DND-41 (cell line): ENCODE data around the gene S100PBP.

Experiments
- ATAC-seq: fragments of 200-7000 bp; cut with Tn5 transposase; 3 replicates; pipeline ENCODE4 v1.9.1; 2021; ENCODE audit warnings: low read depth; ENCODE audit not compliant: insufficient read depth
- DNase-seq: peaks from one replicate; pipeline ENCODE4 v3.0.0-alpha.2; 2020
- H2AFZ ChIP-seq: 2 replicates; pipeline ENCODE4 v1.6.0; 2012; ENCODE audit warnings: low read depth, low read length
- H3K27ac ChIP-seq: 2 replicates; pipeline ENCODE4 v1.5.1; 2012; ENCODE audit warnings: low read length, inconsistent platforms
- H3K27me3 ChIP-seq: fragments of 200-600 bp; sonication (generic); 2 replicates; pipeline ENCODE4 v1.6.0; 2012; ENCODE audit warnings: low read length, mild to moderate bottlenecking, inconsistent platforms; ENCODE audit not compliant: insufficient read depth, poor library complexity
- H3K36me3 ChIP-seq: 2 replicates; pipeline ENCODE4 v1.5.1; 2012; ENCODE audit warnings: low read length, inconsistent platforms; ENCODE audit not compliant: insufficient read depth
- H3K4me1 ChIP-seq: 2 replicates; pipeline ENCODE4 v1.5.1; 2012; ENCODE audit warnings: mild to moderate bottlenecking, low read length; ENCODE audit not compliant: insufficient read depth
- H3K4me2 ChIP-seq: 2 replicates; pipeline ENCODE4 v1.6.0; 2012; ENCODE audit warnings: mild to moderate bottlenecking, moderate library complexity, low read length, inconsistent platforms; ENCODE audit not compliant: insufficient read depth
- H3K4me3 ChIP-seq, 2 experiments: fragments of 200-600 bp in 1 of 2; shearing (Covaris generic) in 1 of 2; 2 replicates each; pipeline ENCODE4 v1.5.1; 2012 to 2016; ENCODE audit warnings: inconsistent platforms in 2 of 2, low read length in 2 of 2, mild to moderate bottlenecking in 2 of 2, low read depth in 1 of 2, moderate library complexity in 1 of 2
- H3K79me2 ChIP-seq: 2 replicates; pipeline ENCODE4 v1.6.0; 2012; ENCODE audit warnings: low read length, inconsistent platforms; ENCODE audit not compliant: insufficient read depth
- H3K9ac ChIP-seq: 2 replicates; pipeline ENCODE4 v1.6.0; 2012; ENCODE audit warnings: low read depth, mild to moderate bottlenecking, inconsistent platforms, low read length, moderate library complexity
- H3K9me3 ChIP-seq: 2 replicates; pipeline ENCODE4 v1.5.1; 2012; ENCODE audit warnings: low read length, moderate library complexity, mild to moderate bottlenecking, inconsistent platforms; ENCODE audit not compliant: insufficient read depth, severe bottlenecking
- H4K20me1 ChIP-seq: 2 replicates; pipeline ENCODE4 v1.6.0; 2012; ENCODE audit warnings: low read length; ENCODE audit not compliant: insufficient read depth
- CTCF ChIP-seq: IDR thresholded peaks from 2 replicates; pipeline ENCODE4 v1.5.1; 2012; ENCODE audit warnings: borderline replicate concordance, low read length, moderate library complexity, mild to moderate bottlenecking; ENCODE audit not compliant: poor library complexity, severe bottlenecking; ENCODE audit errors: extremely low read depth
- EZH2 ChIP-seq: IDR thresholded peaks from 3 replicates; pipeline ENCODE4 v1.6.1; 2012; ENCODE audit warnings: borderline replicate concordance, low read depth, mild to moderate bottlenecking, moderate library complexity, low read length, inconsistent platforms; ENCODE audit not compliant: severe bottlenecking

S100PBP gene

GRCh38 chr1:32863218-32863880 is 45.9 kb downstream of the S100PBP start:
- Histone ChIP-seq H3K4me2 (no peak overlapping the region), H3K79me2 (no peaks in the 10 kb centered on the region), H3K27me3 (no peaks in the 10 kb centered on the region), H4K20me1 (peaks cover 4% of the 10 kb centered on the region), H3K36me3 (peaks cover 56% of the 10 kb centered on the region), H3K9me3 (no peaks in the 10 kb centered on the region), H3K27ac (no peak overlapping the region), H3K9ac (no peak overlapping the region), H3K4me1 (no peaks in the 10 kb centered on the region), H2AFZ (no peak overlapping the region), H3K4me3 (no peak overlapping the region)
- TF ChIP-seq CTCF (no peak), EZH2 (no peak)
- DNase-seq = no peak
- ATAC-seq = no peak

GRCh38 chr1:32863881-32864245 is 46.4 kb downstream of the S100PBP start:
- Histone ChIP-seq H2AFZ (no peak overlapping the region), H3K27me3 (no peaks in the 10 kb centered on the region), H3K36me3 (peaks cover 51% of the 10 kb centered on the region), H3K27ac (no peak overlapping the region), H4K20me1 (peaks cover 4% of the 10 kb centered on the region), H3K79me2 (no peaks in the 10 kb centered on the region), H3K4me3 (no peak overlapping the region), H3K9ac (no peak overlapping the region), H3K4me2 (no peak overlapping the region), H3K4me1 (no peaks in the 10 kb centered on the region), H3K9me3 (no peaks in the 10 kb centered on the region)
- DNase-seq = no peak
- no peak for ATAC-seq
- no peak for TF ChIP-seq CTCF
- no peak for TF ChIP-seq EZH2

GRCh38 chr1:32864375-32865019 is 47.0 kb downstream of the S100PBP start:
- Histone ChIP-seq H3K27ac (no peak overlapping the region), H3K4me2 (no peak overlapping the region), H3K27me3 (no peaks in the 10 kb centered on the region), H3K9me3 (no peaks in the 10 kb centered on the region), H3K36me3 (peaks cover 47% of the 10 kb centered on the region), H3K4me3 (no peak overlapping the region), H3K79me2 (no peaks in the 10 kb centered on the region), H2AFZ (no peak overlapping the region), H3K9ac (no peak overlapping the region), H3K4me1 (no peaks in the 10 kb centered on the region), H4K20me1 (peaks cover 4% of the 10 kb centered on the region; the same call in 1 of the 2 replicates)
- TF ChIP-seq CTCF = no peak
- no peak for TF ChIP-seq EZH2
- ATAC-seq (no peak), DNase-seq (no peak)
